Activated CD8-positive, alpha-beta T cell treated with anti-CD3 and anti-CD28 coated beads for 36 hours (primary cell): Measurements from ENCODE around the gene UBAC2. TPM values are rescaled to one million over a fixed set of nuclear protein-coding genes. Genes with fewer than 3 reads are reported as not detected.

Source experiments
- ATAC-seq: fragments of 200-7000 bp; cut with Tn5 transposase; one replicate; pipeline ENCODE4 v1.10.0; 2021; ENCODE audit warnings: mild to moderate bottlenecking, moderate library complexity
- CTCF ChIA-PET: fragments of 350-600 bp; sonication (Branson Sonifier 250); formaldehyde crosslinking; loops from one replicate; lab custom pipeline; 2021; ENCODE audit warnings: antibody characterized with exemption; lab: Charles Lee
- POLR2A ChIA-PET: fragments of 350-600 bp; sonication (Branson Sonifier 250); formaldehyde crosslinking; loops from one replicate; lab custom pipeline; 2021; ENCODE audit warnings: antibody characterized with exemption; lab: Charles Lee
- DNase-seq: peaks from one replicate; pipeline ENCODE4 v3.0.0-alpha.2; 2020
- H3K27ac Mint-ChIP-seq: one replicate; pipeline ENCODE4 v1.8.0; 2021; ENCODE audit warnings: mild to moderate bottlenecking, mixed read lengths
- H3K27me3 Mint-ChIP-seq: one replicate; pipeline ENCODE4 v1.8.0; 2021; ENCODE audit warnings: mixed read lengths
- H3K36me3 Mint-ChIP-seq: one replicate; pipeline ENCODE4 v1.8.0; 2021; ENCODE audit warnings: low read depth, mixed read lengths
- H3K4me1 Mint-ChIP-seq: one replicate; pipeline ENCODE4 v1.8.0; 2021; ENCODE audit warnings: low read depth, mixed read lengths
- H3K4me3 Mint-ChIP-seq: one replicate; pipeline ENCODE4 v1.8.0; 2021; ENCODE audit warnings: mild to moderate bottlenecking, moderate library complexity, mixed read lengths
- H3K9me3 Mint-ChIP-seq: one replicate; pipeline ENCODE4 v1.8.0; 2021; ENCODE audit warnings: mixed read lengths
- intact Hi-C: fragments of 100-400 bp; cut with micrococcal nuclease; formaldehyde crosslinking; loops from one replicate; pipeline ENCODE4 v1.10.0; 2022
- total RNA-seq, 2 experiments: library from RNA; stranded (reverse); gene quantifications; one replicate each; pipeline ENCODE4 v1.2.3, GENCODE V29; 2021
- TF ChIP-seq, protein P1 (sequence below): fragments of 200-600 bp; IDR thresholded peaks from one replicate; pipeline ENCODE4 v1.8.0; 2022; ENCODE audit warnings: antibody characterized with exemption, mild to moderate bottlenecking

UBAC2 gene
- total RNA-seq, 2 experiments from 2014 or later: 63.7 to 68.4 TPM

DNA sequence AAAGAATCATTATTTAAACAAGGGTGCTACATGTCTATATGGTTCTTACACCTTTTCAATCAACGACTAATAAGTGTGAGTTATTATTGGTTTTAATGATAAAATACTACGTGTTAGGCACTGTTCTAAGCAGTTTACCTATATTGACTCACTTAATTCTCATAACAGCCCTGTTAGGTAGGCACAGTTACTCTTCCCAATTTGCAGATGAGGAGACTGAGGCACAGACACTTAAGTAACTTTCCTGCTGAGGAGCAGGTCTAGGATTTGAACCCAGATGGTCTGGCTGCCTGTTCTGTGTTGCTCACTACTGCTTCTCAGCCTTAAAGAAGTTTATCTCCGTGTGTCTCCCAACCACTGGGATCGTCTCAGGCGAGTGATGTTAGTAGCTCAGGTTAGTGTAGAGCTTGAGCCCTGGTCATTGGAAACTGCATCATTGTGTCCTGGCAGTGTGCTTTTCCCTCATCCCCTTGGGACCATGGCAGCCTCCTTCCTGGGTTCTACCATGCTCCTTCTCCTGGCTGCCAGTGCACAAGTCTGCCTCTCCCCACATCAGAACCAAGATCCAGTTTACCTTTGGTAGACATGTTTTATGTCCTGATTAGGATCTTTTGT, 10.9 kb downstream of the UBAC2 start:
- ChIA-PET POLR2A (interaction anchor here (2.3 kb wide), 1 partner anchor 11 kb away, joined by 7 read pairs; the partner anchor contains the start of gene UBAC2), CTCF (interaction anchor here (2.0 kb wide), 1 partner anchor 35 kb away, joined by 5 read pairs; no protein-coding TSS in a partner anchor)
- peak overlapping the region; percentile 47 for H3K27ac Mint-ChIP-seq
- no peak for ATAC-seq
- H3K27me3 Mint-ChIP-seq: no peaks in the 10 kb centered on the region
- TF ChIP-seq, protein P1, sequence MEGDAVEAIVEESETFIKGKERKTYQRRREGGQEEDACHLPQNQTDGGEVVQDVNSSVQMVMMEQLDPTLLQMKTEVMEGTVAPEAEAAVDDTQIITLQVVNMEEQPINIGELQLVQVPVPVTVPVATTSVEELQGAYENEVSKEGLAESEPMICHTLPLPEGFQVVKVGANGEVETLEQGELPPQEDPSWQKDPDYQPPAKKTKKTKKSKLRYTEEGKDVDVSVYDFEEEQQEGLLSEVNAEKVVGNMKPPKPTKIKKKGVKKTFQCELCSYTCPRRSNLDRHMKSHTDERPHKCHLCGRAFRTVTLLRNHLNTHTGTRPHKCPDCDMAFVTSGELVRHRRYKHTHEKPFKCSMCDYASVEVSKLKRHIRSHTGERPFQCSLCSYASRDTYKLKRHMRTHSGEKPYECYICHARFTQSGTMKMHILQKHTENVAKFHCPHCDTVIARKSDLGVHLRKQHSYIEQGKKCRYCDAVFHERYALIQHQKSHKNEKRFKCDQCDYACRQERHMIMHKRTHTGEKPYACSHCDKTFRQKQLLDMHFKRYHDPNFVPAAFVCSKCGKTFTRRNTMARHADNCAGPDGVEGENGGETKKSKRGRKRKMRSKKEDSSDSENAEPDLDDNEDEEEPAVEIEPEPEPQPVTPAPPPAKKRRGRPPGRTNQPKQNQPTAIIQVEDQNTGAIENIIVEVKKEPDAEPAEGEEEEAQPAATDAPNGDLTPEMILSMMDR: no peak
- peaks cover 46% of the 10 kb centered on the region for H3K36me3 Mint-ChIP-seq
- H3K4me3 Mint-ChIP-seq: no peak overlapping the region
- peaks cover 78% of the 10 kb centered on the region for H3K4me1 Mint-ChIP-seq
- no peaks in the 10 kb centered on the region for H3K9me3 Mint-ChIP-seq
- DNase-seq: no peak
- intact Hi-C loops: no loop called here

DNA sequence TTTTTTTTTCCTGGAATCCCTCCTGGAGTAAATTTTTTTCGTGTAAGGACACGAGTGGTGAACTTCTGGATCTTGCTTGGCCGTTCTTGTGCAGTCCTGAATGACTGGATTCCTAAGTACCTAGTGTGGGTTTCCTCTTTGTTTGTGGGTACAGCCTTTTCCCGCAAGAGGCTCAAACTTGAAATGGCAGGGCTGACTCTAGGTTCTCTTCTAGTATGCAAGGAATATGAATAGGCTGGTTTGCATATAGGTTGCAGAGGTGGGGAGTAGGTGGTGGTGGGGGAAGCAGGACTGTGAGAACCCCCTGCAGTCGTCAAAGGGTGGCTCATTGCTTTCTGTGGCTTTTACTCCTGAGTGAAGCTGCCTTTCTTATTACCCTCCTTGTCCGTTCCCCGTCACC, 13.6 kb downstream of the UBAC2 start:
- intact Hi-C loops: loop anchor here (2.0 kb wide), 2 partner anchors 13 to 15 kb away; partner anchors contain the start of gene UBAC2
- ChIA-PET CTCF (interaction anchor here (0.9 to 1.6 kb wide), 8 partner anchors 8 to 126 kb away, joined by 3 to 6 read pairs (median 4); partner anchors contain the start of gene UBAC2), POLR2A (interaction anchor here (0.6 to 6.2 kb wide), 9 partner anchors 12 to 160 kb away, joined by 3 to 91 read pairs (median 4); partner anchors contain the start of gene UBAC2)
- Mint-ChIP-seq H3K36me3 (peaks cover 40% of the 10 kb centered on the region), H3K27ac (peak overlapping the region; percentile 91), H3K9me3 (no peaks in the 10 kb centered on the region), H3K4me1 (peaks cover 80% of the 10 kb centered on the region), H3K27me3 (no peaks in the 10 kb centered on the region), H3K4me3 (peak overlapping the region; percentile 74)
- DNase-seq (peak; percentile 84), ATAC-seq (peak; percentile 72)
- TF ChIP-seq, protein P1: no peak

DNA sequence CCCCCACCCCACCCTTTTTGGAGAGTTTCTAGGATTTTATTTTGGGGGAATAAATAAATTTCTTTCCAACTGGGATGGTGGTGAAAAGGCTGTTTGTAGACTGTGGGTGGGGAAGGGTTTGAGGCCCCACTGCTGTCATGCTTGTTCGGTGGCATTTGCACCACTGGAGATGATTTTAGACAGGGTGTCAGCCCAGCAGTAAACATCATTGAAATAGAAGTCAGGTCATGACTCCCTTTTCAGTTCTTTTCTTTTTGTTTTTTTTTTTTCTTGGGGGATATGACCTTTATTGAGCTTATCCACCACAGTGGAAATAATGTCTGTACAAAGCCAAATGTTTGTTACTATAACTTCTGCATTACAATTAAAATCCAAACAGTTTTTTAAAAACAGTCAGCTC, 14.1 kb downstream of the UBAC2 start:
- TF ChIP-seq, protein P1: no peak
- intact Hi-C loops: loop anchor here (2.0 to 5.0 kb wide), 3 partner anchors 14 to 43 kb away; partner anchors contain the start of genes GPR18 and UBAC2
- peak overlapping the region; percentile 91 for H3K27ac Mint-ChIP-seq
- H3K4me3 Mint-ChIP-seq: peak overlapping the region; percentile 74
- ATAC-seq: peak; percentile 37
- peak; percentile 37 for DNase-seq
- peaks cover 38% of the 10 kb centered on the region for H3K36me3 Mint-ChIP-seq
- H3K4me1 Mint-ChIP-seq: peaks cover 80% of the 10 kb centered on the region
- no peaks in the 10 kb centered on the region for H3K27me3 Mint-ChIP-seq
- H3K9me3 Mint-ChIP-seq: no peaks in the 10 kb centered on the region
- POLR2A ChIA-PET: interaction anchor here (0.6 to 6.2 kb wide), 9 partner anchors 13 to 159 kb away, joined by 3 to 91 read pairs (median 4); partner anchors contain the start of gene UBAC2
- CTCF ChIA-PET: interaction anchor here (0.9 to 1.6 kb wide), 10 partner anchors 9 to 126 kb away, joined by 3 to 6 read pairs (median 4); partner anchors contain the start of genes GPR18 and UBAC2

DNA sequence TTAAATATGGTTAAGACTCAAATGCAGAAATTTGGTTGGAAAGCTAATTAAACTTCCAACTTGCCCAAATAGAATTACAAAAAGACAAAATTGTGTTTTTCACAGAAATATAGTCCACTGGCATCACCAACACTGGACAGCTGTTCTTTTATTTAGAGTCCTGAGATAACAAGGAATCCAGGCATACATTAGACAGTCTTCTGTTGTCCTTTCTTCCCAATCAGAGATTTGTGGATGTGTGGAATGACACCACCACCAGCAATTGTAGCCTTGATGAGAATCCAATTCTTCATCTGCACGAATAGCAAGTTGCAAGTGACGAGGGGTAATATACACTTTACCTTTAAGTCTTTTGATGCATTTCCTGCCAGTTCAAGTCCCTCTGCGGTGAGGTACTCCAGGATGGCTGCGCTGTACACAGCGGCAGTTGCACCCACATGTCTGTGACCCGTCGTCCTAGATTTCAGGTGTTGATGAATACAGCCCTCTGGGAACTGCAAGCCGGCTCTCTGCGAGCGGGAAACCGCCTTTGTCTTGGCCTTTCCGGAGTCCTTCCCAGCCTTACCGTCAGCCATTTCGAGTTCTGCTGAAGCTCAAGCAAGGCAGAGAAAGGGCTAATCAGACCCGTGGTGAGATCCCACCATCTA, 14.7 kb downstream of the UBAC2 start:
- Mint-ChIP-seq H3K27me3 (no peaks in the 10 kb centered on the region), H3K36me3 (peaks cover 38% of the 10 kb centered on the region), H3K27ac (peak overlapping the region; percentile 91), H3K4me3 (peak overlapping the region; percentile 74), H3K4me1 (peaks cover 81% of the 10 kb centered on the region), H3K9me3 (no peaks in the 10 kb centered on the region)
- ATAC-seq (peak; percentile 54), DNase-seq (peak; percentile 80)
- TF ChIP-seq, protein P1: no peak
- ChIA-PET CTCF (interaction anchor here (0.6 to 1.6 kb wide), 12 partner anchors 9 to 127 kb away, joined by 3 to 6 read pairs (median 4); partner anchors contain the start of genes GPR18 and UBAC2), POLR2A (interaction anchor here (1.0 to 6.2 kb wide), 6 partner anchors 13 to 159 kb away, joined by 3 to 91 read pairs (median 4); partner anchors contain the start of gene UBAC2)
- intact Hi-C loops: loop anchor here (2.0 to 5.0 kb wide), 3 partner anchors 13 to 42 kb away; partner anchors contain the start of genes GPR18 and UBAC2
